IMR-90 (cell line): Measurements from ENCODE around the gene LRP3. TPM values are rescaled to one million over a fixed set of nuclear protein-coding genes. Genes with fewer than 3 reads are reported as not detected.
"Not testable (repeated sequence)": the region's sequence is repeated elsewhere in the genome, so short reads cannot be mapped to it uniquely, and the experiment has no call there.

Experiments
- ATAC-seq: fragments of 200-7000 bp; cut with Tn5 transposase; 2 replicates; pipeline ENCODE4 v1.9.1; 2020; ENCODE audit warnings: low read depth, mild to moderate bottlenecking, moderate library complexity
- BruUV-seq: library from RNA; stranded (reverse); fragments of 400-500 nt; replicated peaks from 2 replicates; lab custom pipeline; 2021; lab: Mats Ljungman, UMichigan
- CTCF ChIA-PET: fragments of 300-600 bp; formaldehyde crosslinking; extraction: SDS; loops from one replicate; lab custom pipeline; 2021; ENCODE audit warnings: antibody characterized with exemption; lab: Yijun Ruan, JAX
- POLR2A ChIA-PET: fragments of 300-600 bp; sonication (Branson Sonifier 250); formaldehyde crosslinking; loops from one replicate; lab custom pipeline; 2022; ENCODE audit warnings: antibody characterized with exemption; ENCODE audit not compliant: unreplicated experiment; lab: Charles Lee
- DNase-seq: peaks from one replicate; pipeline ENCODE4 v3.0.0; 2013
- H2AFZ ChIP-seq: replicated peaks from 2 replicates; pipeline ENCODE3; 2013; ENCODE audit warnings: low read length, mild to moderate bottlenecking; ENCODE audit not compliant: poor library complexity
- H2AK5ac ChIP-seq: 2 replicates; pipeline ENCODE4 v1.6.1; 2013; ENCODE audit warnings: low read depth, low read length, inconsistent platforms
- H2AK9ac ChIP-seq: replicated peaks from 2 replicates; pipeline ENCODE3; 2013; ENCODE audit warnings: mild to moderate bottlenecking, low read depth, low read length, moderate library complexity; ENCODE audit not compliant: poor library complexity
- H2BK120ac ChIP-seq: 2 replicates; pipeline ENCODE4 v1.6.1; 2013; ENCODE audit warnings: low read depth, low read length, inconsistent platforms
- H2BK15ac ChIP-seq: 3 replicates; pipeline ENCODE4 v1.6.1; 2013; ENCODE audit warnings: low read depth, low read length, inconsistent platforms
- H2BK20ac ChIP-seq: 2 replicates; pipeline ENCODE4 v1.6.1; 2013; ENCODE audit warnings: low read depth, mild to moderate bottlenecking, inconsistent platforms, low read length, moderate library complexity
- H2BK5ac ChIP-seq: 2 replicates; pipeline ENCODE4 v1.6.1; 2013; ENCODE audit warnings: mild to moderate bottlenecking, low read depth, low read length, inconsistent platforms; ENCODE audit not compliant: poor library complexity, severe bottlenecking
- H3K14ac ChIP-seq: replicated peaks from 2 replicates; pipeline ENCODE4 v1.6.1; 2013; ENCODE audit warnings: low read depth, low read length, inconsistent platforms
- H3K18ac ChIP-seq: 2 replicates; pipeline ENCODE4 v1.6.1; 2013; ENCODE audit warnings: low read depth, low read length, control low read depth
- H3K23ac ChIP-seq: 2 replicates; pipeline ENCODE4 v1.6.1; 2013; ENCODE audit warnings: low read depth, low read length, inconsistent platforms
- H3K27ac ChIP-seq: 2 replicates; pipeline ENCODE4 v1.5.1; 2013; ENCODE audit warnings: mild to moderate bottlenecking, control low read depth, low read length; ENCODE audit not compliant: insufficient read depth
- H3K27me3 ChIP-seq: 2 replicates; pipeline ENCODE4 v1.6.1; 2013; ENCODE audit warnings: low read length; ENCODE audit not compliant: control insufficient read depth, insufficient read depth
- H3K36me3 ChIP-seq: 2 replicates; pipeline ENCODE4 v1.6.1; 2013; ENCODE audit warnings: low read length, mixed read lengths; ENCODE audit not compliant: control insufficient read depth, insufficient read depth
- H3K4ac ChIP-seq: 2 replicates; pipeline ENCODE4 v1.6.1; 2013; ENCODE audit warnings: low read depth, low read length, inconsistent platforms
- H3K4me1 ChIP-seq: 2 replicates; pipeline ENCODE4 v1.6.1; 2013; ENCODE audit warnings: low read length, mixed read lengths; ENCODE audit not compliant: control insufficient read depth, insufficient read depth
- H3K4me2 ChIP-seq: 2 replicates; pipeline ENCODE4 v1.6.1; 2013; ENCODE audit warnings: low read depth, mild to moderate bottlenecking, control low read depth, low read length, moderate library complexity
- H3K4me3 ChIP-seq: 2 replicates; pipeline ENCODE4 v1.5.1; 2013; ENCODE audit warnings: low read depth, mild to moderate bottlenecking, control low read depth, low read length, moderate library complexity; ENCODE audit not compliant: insufficient read depth
- H3K56ac ChIP-seq: 2 replicates; pipeline ENCODE4 v1.6.1; 2013; ENCODE audit warnings: low read length, inconsistent platforms; ENCODE audit not compliant: insufficient read depth; ENCODE audit errors: extremely low read depth
- H3K79me1 ChIP-seq, 2 experiments: 2 replicates each; pipeline ENCODE4 v1.6.1; 2013; ENCODE audit warnings: low read length in 2 of 2, inconsistent platforms in 1 of 2, low read depth in 1 of 2
- H3K9ac ChIP-seq: 2 replicates; pipeline ENCODE4 v1.6.1; 2013; ENCODE audit warnings: low read depth, low read length, control low read depth
- H3K9me1 ChIP-seq: 2 replicates; pipeline ENCODE4 v1.6.1; 2013; ENCODE audit warnings: low read length, inconsistent platforms; ENCODE audit not compliant: insufficient read depth
- H3K9me3 ChIP-seq: 2 replicates; pipeline ENCODE4 v1.6.1; 2013; ENCODE audit warnings: low read length; ENCODE audit not compliant: control insufficient read depth, insufficient read depth
- H4K20me1 ChIP-seq: 2 replicates; pipeline ENCODE4 v1.6.1; 2013; ENCODE audit warnings: low read length, inconsistent platforms; ENCODE audit not compliant: insufficient read depth
- H4K5ac ChIP-seq: 2 replicates; pipeline ENCODE4 v1.6.1; 2013; ENCODE audit warnings: mild to moderate bottlenecking, low read depth, low read length, control low read depth
- H4K8ac ChIP-seq, 2 experiments: 2 replicates each; pipeline ENCODE4 v1.6.1; 2013; ENCODE audit warnings: low read depth in 2 of 2, low read length in 2 of 2, control low read depth in 1 of 2, inconsistent platforms in 1 of 2
- H4K91ac ChIP-seq: 2 replicates; pipeline ENCODE4 v1.6.1; 2013; ENCODE audit warnings: low read depth, low read length, inconsistent platforms; ENCODE audit not compliant: insufficient read depth
- RAD21 ChIP-seq: IDR thresholded peaks from 2 replicates; pipeline ENCODE4 v1.6.1; 2012; ENCODE audit warnings: low read length, improper control_type of control experiment
- WGBS, 2 experiments: methylation state at CpG; one replicate each; pipeline versions ENCODE4 v1.1.5 to v1.1.7; 2013; ENCODE audit warnings: missing lambda C conversion rate in 2 of 2; ENCODE audit not compliant: insufficient read length in 1 of 2; ENCODE audit errors: extremely low coverage in 2 of 2; 5-methylcytosine and 5-hydroxymethylcytosine counted together
- dilution Hi-C: fragments of 300-500 bp; cut with HindIII; formaldehyde crosslinking; loops from one replicate; pipeline ENCODE4 v1.14.3; 2018; ENCODE audit warnings: low sequenced_read_pairs; ENCODE audit not compliant: unreplicated experiment
- in situ Hi-C: fragments of 300-500 bp; cut with MboI; formaldehyde crosslinking; loops from 3 replicates; pipeline ENCODE4 v1.14.3; 2019; ENCODE audit warnings: low sequenced_read_pairs, inconsistent platforms, mixed read lengths
- intact Hi-C: fragments of 100-400 bp; cut with micrococcal nuclease; formaldehyde crosslinking; loops from 2 replicates; pipeline ENCODE4 v1.10.0; 2022
- polyA plus RNA-seq, 3 experiments: library from polyadenylated mRNA; depleted of rRNA; stranded (reverse); fragments of >200 nt; gene quantifications; 2 replicates each; pipeline ENCODE4 v1.2.3, GENCODE V29; 2012; ENCODE audit warnings: low replicate concordance in 1 of 3
- total RNA-seq: library from RNA; depleted of rRNA; stranded (reverse); fragments of >200 nt; gene quantifications from 2 replicates; pipeline ENCODE4 v1.2.3, GENCODE V29; 2012

The LRP3 gene
- total and polyA plus RNA-seq, 2 of the 4 experiments (the other 2 are of a cell fraction) = 8.4 to 20.2 TPM

- TF ChIP-seq RAD21 = no peak
These were observed 15.0 kb downstream of the LRP3 start (continued) for GRCh38 chr19:33208904-33209849.

- H2BK15ac ChIP-seq, H2BK5ac ChIP-seq, H3K56ac ChIP-seq, DNase-seq, H3K27ac ChIP-seq, H2AK5ac ChIP-seq, H4K91ac ChIP-seq, H3K14ac ChIP-seq, H3K27me3 ChIP-seq, H3K36me3 ChIP-seq, POLR2A ChIA-PET, H2BK120ac ChIP-seq, intact Hi-C loops, H3K4ac ChIP-seq, H3K9me3 ChIP-seq, ATAC-seq, H3K18ac ChIP-seq, BruUV-seq, CTCF ChIA-PET, in situ Hi-C loops, H2AK9ac ChIP-seq, H2AFZ ChIP-seq, H4K20me1 ChIP-seq, H4K8ac ChIP-seq, H3K23ac ChIP-seq, H3K9ac ChIP-seq, H3K9me1 ChIP-seq, dilution Hi-C loops, H3K4me3 ChIP-seq, H3K79me1 ChIP-seq, H2BK20ac ChIP-seq, H3K4me2 ChIP-seq, H3K4me1 ChIP-seq, H4K5ac ChIP-seq: not testable (repeated sequence)
- 80% methylated on average over 1 of the region's 7 CpGs; no CpG with 5 or more reads in 1 of the 2 experiments for WGBS, 2 experiments
These were observed 15.7 kb downstream of the LRP3 start for GRCh38 chr19:33209850-33210230.
